ENCODE measurements around the gene WNT1. TPM values are rescaled to one million over a fixed set of nuclear protein-coding genes. Genes with fewer than 3 reads are reported as not detected.

Gene WNT1
- total RNA-seq, 4 donors from 2014 or later, result not detected

DNA sequence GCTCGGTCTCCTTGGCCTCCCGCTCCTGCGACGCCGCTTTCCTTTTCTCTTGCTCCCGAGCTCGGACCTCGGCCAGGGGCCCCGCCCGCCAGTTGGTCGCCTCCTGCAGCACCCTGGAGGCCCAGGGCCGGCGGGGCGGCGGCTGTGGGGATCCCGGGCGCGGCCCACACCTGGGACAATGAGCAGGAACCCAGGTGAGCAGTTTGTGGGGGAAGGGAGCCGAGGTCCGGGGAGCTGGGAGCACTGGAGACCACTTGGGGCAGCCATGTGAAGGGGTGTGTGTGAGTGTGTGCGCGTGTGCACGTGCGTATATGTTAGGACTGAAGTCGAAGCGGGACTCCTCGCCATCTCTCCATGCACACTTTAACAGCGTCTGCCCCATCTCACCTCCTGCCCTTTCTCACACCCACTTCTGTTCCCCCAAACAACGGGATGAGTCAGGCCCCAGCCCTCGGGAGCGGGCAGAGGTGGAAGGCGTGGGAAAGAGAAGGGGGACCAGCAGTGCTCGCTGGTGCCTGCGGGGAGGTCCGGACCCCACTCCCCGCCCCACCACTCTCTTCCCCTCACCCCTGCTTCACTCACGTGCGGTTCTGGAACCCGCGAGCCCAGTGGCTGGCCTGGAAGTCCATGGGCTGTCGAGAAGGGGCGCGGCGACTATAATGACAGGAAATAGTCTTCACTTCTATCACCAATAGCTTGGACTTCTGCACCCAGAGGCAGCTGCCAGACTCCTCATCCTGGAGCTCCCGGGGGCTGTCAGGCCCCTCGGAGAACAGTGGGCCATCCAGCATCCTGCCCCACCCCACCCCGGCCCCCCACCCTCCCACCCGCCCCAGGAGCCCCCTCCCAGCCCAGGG lies 20.6 kb downstream of the WNT1 start:
- Histone ChIP-seq H3K4me1 (peaks cover 31 to 38% of the 10 kb centered on the region in 2 donors), H3K9me3 (no peaks in the 10 kb centered on the region), H3K36me3 (peaks cover 20 to 22% of the 10 kb centered on the region in 2 donors), H3K27ac (no peak overlapping the region), H3K27me3 (peaks cover 5% of the 10 kb centered on the region), H3K4me3 (replicated peaks in 1 of 3) (peak overlapping the region in 1 of 3 donors; percentile 36)
- no peak for DNase-seq
- intact Hi-C loops (cut with DNase I), result no loop called here
- TF ChIP-seq POLR2A (IDR thresholded peaks at IDR 0.05) (no peak), CTCF (IDR thresholded peaks at IDR 0.05) (no peak)
- 3 to 4% methylated on average over 24 to 36 of the region's 48 CpGs for WGBS, 2 donors

DNA sequence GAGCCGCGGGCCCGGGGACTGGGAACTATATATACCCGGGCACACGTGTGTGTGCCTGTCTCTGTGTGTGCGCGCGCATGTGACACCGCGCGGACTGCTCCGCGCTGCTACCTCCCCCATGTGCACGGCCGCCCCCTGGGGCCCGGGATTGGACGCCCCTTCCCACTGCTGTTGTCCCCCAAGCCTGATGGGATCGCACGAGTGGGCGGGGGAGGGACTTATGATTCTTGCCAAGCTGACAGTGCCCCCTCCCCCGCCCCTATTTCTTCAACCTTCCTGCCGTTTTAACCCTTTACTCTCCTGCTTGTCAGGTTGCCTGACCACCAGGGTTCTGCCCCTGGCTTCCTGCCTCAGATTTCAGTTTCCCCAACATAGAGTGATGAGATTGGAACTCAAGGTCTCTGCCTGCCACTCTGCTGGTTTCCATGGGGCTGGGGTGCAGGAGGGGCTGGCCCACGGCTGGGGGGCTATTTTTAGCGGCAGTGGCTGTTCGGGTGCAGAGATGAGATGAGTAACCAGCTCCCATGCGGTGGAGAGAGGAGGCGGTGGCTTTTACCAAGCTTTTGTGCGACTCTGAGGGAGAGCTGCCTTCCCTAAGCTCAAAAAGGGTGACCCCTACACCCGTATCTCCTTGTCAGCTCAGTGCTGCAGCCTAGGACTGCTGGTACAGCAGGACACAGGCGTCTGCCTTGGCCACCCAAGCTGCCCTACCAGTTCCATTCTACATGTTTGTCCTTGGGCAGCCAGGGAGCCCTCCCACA lies 21.4 kb downstream of the WNT1 start, which contains the start of gene DDN:
Gene DDN (minus strand): TSS at position 5 of the 761 bp plus-strand sequence. CDS start 88 bp downstream, outside the sequence.
- intact Hi-C loops (cut with DNase I), result no loop called here
- WGBS, 2 donors, result 4 to 14% methylated on average over 13 to 20 of the region's 30 CpGs
- TF ChIP-seq CTCF (IDR thresholded peaks at IDR 0.05) (no peak), POLR2A (IDR thresholded peaks at IDR 0.05) (no peak)
- H3K9me3 ChIP-seq, result no peaks in the 10 kb centered on the region
- peaks cover 5% of the 10 kb centered on the region for H3K27me3 ChIP-seq
- H3K27ac ChIP-seq, result no peak within 1 kb of the TSS
- H3K4me1 ChIP-seq, result peaks cover 31 to 38% of the 10 kb centered on the region in 2 donors
- peak within 1 kb of the TSS in 1 of 3 donors; percentile 36 for H3K4me3 ChIP-seq (replicated peaks in 1 of 3)
- DNase-seq, result no peak
- H3K36me3 ChIP-seq, result peaks cover 28 to 30% of the 10 kb centered on the region in 2 donors

- Histone ChIP-seq H3K36me3 (peaks cover 36 to 37% of the 10 kb centered on the region in 2 donors), H3K27me3 (peaks cover 5% of the 10 kb centered on the region)
- intact Hi-C loops (cut with DNase I), result no loop called here
Observed at GRCh38 chr12:49000346-49000745, 22.2 kb downstream of the WNT1 start.

GRCh38 chr12:49008943-49009342 lies 30.8 kb downstream of the WNT1 start:
- Histone ChIP-seq H3K36me3 (peaks cover 25 to 32% of the 10 kb centered on the region in 2 donors), H3K4me1 (no peaks in the 10 kb centered on the region), H3K9me3 (no peaks in the 10 kb centered on the region), H3K27me3 (no peaks in the 10 kb centered on the region), H3K27ac (no peak overlapping the region), H3K4me3 (replicated peaks in 1 of 3) (no peak overlapping the region)
- intact Hi-C loops (cut with DNase I), result no loop called here
- no peak for DNase-seq
- 93 to 95% methylated on average over 1 of the region's 1 CpG for WGBS, 2 donors
- TF ChIP-seq CTCF (IDR thresholded peaks at IDR 0.05) (no peak), POLR2A (IDR thresholded peaks at IDR 0.05) (no peak)

More at GRCh38 chr12:49000346-49000745, 22.2 kb downstream of the WNT1 start:
- H3K9me3 ChIP-seq, result no peaks in the 10 kb centered on the region
- peaks cover 26 to 32% of the 10 kb centered on the region in 2 donors for H3K4me1 ChIP-seq
- 95 to 98% methylated on average over 2 of the region's 2 CpGs for WGBS, 2 donors
- H3K27ac ChIP-seq, result no peak overlapping the region
- H3K4me3 ChIP-seq (replicated peaks in 1 of 3), result no peak overlapping the region
- TF ChIP-seq POLR2A (IDR thresholded peaks at IDR 0.05), result no peak
- TF ChIP-seq CTCF (IDR thresholded peaks at IDR 0.05), result no peak
- no peak for DNase-seq
